Measurements from ENCODE around the gene RPL26.
"Not testable (repeated sequence)": the region's sequence is repeated elsewhere in the genome, so short reads cannot be mapped to it uniquely, and the experiment has no call there.

- TF ChIP-seq EZH2 (IDR thresholded peaks at IDR 0.05; ENCODE audit: low read length, missing control alignments); CTCF (conservative IDR thresholded peaks at IDR 0.05 in 1 of 2, IDR thresholded peaks at IDR 0.05 in 1 of 2; ENCODE audit: low read depth in 1 of 2, low read length in 2 of 2): not testable (repeated sequence)
Observed at GRCh38 chr17:8394497-8394896, 11.5 kb upstream of the RPL26 start.
